Pulmonary artery endothelial cell (primary cell): Measurements from ENCODE around the gene OR56B4. TPM values are rescaled to one million over a fixed set of nuclear protein-coding genes. Genes with fewer than 3 reads are reported as not detected.
"Not testable (repeated sequence)": the region's sequence is repeated elsewhere in the genome, so short reads cannot be mapped to it uniquely, and the experiment has no call there.

Experiments used
- DNase-seq: peaks from one replicate; pipeline ENCODE4 v3.0.0-alpha.2; 2011; ENCODE audit warnings: low read depth, low spot score
- total RNA-seq: library from RNA; depleted of rRNA; stranded (reverse); fragments of >200 nt; gene quantifications from 2 replicates; pipeline ENCODE4 v1.2.3, GENCODE V29; 2014

Gene OR56B4
- total RNA-seq, 1 donor from 2014 or later, result not detected

DNA sequence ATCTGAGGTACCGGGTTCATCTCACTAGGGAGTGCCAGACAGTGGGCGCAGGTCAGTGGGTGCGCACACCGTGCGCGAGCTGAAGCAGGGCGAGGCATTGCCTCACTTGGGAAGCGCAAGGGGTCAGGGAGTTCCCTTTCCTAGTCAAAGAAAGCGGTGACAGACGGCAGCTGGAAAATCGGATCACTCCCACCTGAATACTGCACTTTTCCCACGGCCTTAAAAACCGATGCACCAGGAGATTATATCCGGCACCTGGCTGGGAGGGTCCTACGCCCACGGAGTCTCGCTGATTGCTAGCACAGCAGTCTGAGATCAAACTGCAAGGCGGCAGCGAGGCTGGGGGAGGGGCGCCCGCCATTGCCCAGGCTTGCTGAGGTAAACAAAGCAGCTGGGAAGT, 36.3 kb downstream of the OR56B4 start:
- DNase-seq, result not testable (repeated sequence)

DNA sequence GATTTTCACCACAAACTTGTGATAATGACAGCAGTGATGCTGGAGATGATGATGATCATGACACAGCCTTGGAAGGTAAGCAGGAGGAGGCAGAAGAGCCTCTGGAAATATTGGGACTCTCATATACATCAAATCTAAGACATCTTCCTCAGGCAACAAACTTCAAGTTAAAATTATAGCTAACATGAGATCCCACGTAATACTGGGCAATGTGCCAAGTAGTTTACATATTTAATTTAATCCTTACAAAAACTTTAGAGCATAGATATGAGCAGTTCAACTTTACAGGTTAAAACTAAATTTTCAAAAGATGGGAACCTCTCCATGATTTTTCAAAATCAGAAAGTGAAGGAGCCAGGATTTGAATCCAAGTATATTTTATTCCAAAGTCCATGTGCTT, 43.6 kb downstream of the OR56B4 start:
- no peak for DNase-seq

DNA sequence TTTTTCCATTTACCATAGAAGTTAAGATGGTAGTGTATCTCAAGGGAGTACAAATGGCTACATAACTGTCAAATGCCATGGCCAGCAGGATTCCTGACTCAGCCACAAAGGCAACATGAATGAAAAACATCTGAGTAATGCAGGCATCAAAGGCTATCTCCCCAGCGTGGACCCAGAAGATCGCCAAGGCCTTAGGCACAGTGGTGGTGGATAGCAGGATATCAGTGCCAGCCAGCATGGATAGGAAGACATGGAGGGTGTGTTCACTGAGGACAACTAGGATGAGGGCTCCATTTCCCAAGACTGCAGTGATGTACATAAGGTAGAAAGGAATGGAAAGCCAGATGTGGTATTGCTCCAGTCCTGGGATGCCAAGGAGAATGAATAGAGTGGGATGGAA, 44.6 kb downstream of the OR56B4 start:
- DNase-seq, result no peak

DNA sequence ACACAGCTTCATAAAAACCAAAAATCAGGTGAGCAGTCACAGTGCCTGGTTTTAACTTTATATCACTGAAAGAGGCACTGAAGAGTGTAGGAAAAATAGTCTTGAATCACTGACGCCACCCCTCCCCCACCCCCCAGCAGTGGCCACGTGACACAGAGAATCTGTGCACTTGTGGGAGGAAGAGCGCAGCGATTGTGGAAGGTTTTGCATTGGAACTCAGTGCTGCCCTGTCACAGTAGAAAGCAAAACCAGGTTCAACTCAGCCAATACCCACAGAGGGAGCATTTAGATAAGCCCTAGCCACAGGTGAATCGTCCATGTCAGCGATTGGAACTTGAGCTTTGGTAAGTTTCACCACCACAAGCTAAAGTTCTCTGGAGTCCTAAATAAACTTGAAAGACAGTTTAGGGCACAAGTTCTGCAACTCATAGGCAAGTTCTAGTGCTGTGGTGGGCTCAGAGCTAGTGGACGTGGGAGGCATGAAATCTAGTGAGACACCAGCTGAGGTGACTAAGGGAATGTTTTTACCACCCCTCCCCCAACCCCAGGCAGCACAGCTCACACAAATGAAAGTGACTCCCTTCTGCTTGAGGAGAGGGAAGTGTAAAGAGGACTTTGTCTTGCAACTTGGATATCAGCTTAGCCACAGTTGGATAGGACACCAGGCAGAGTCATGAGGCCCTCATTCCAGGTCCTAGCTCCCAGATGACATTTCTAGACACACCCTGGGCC, 49.3 kb downstream of the OR56B4 start:
- no peak for DNase-seq

Other genes starting within 250 kb of the OR56B4 start
- gene OR52E8, start 250.0 kb upstream of the OR56B4 start, total RNA-seq, result not detected in 2 replicates
- gene OR52E4, start 227.1 kb upstream of the OR56B4 start, total RNA-seq, result not detected in 2 replicates
- gene OR52E5, start 214.5 kb upstream of the OR56B4 start, total RNA-seq, result not detected in 2 replicates
- gene OR56A3, start 165.4 kb upstream of the OR56B4 start, total RNA-seq, result not detected in 2 replicates
- gene OR56A5, start 139.2 kb upstream of the OR56B4 start, total RNA-seq, result not detected in 2 replicates
- gene OR52L1, start 120.7 kb upstream of the OR56B4 start, total RNA-seq, result not detected in 2 replicates
- not detected in 2 replicates for gene OR56A4, start 100.7 kb upstream of the OR56B4 start, total RNA-seq
- not detected in 2 replicates for gene OR56A1, start 76.9 kb upstream of the OR56B4 start, total RNA-seq
- gene OR52B2, start 62.6 kb downstream of the OR56B4 start, total RNA-seq, result not detected in 2 replicates
- gene OR52W1, start 91.5 kb downstream of the OR56B4 start, total RNA-seq, result not detected in 2 replicates
- not detected in 2 replicates for gene C11orf42, start 97.9 kb downstream of the OR56B4 start, total RNA-seq
- gene FHIP1B, start 127.0 kb downstream of the OR56B4 start, total RNA-seq, result 8.0 and 8.4 TPM in 2 replicates
- not detected in 2 replicates for gene CNGA4, start 131.4 kb downstream of the OR56B4 start, total RNA-seq
- gene CCKBR, start 152.2 kb downstream of the OR56B4 start, total RNA-seq, result not detected in 2 replicates
- gene CAVIN3, start 212.8 kb downstream of the OR56B4 start, total RNA-seq, result 62.8 and 94.6 TPM in 2 replicates